Brain microvascular endothelial cell (primary cell): Measurements from ENCODE around the gene NDUFA13.
A peak's percentile ranks its signal among the peaks of the same experiment; 100 is the strongest.

Source experiments
- DNase-seq: peaks from one replicate; pipeline ENCODE4 v3.0.0-alpha.2; 2020
- H3K27ac ChIP-seq: fragments of 250-450 bp; sonication (Bioruptor Pico); 2 replicates; pipeline ENCODE4 v1.5.1; 2020; ENCODE audit warnings: mild to moderate bottlenecking, moderate library complexity
- H3K27me3 ChIP-seq: fragments of 250-450 bp; sonication (Bioruptor Pico); replicated peaks from 2 replicates; pipeline ENCODE4 v1.5.1; 2020; ENCODE audit warnings: mild to moderate bottlenecking
- H3K36me3 ChIP-seq: fragments of 250-450 bp; sonication (Bioruptor Pico); replicated peaks from 2 replicates; pipeline ENCODE4 v1.5.1; 2020; ENCODE audit warnings: mild to moderate bottlenecking
- H3K4me3 ChIP-seq: 2 replicates; pipeline ENCODE4 v1.5.1; 2011; ENCODE audit warnings: low read depth, mild to moderate bottlenecking, control low read depth, low read length, moderate library complexity
- CTCF ChIP-seq: IDR thresholded peaks from 2 replicates; pipeline ENCODE4 v1.5.1; 2011; ENCODE audit warnings: low read depth, mild to moderate bottlenecking, moderate library complexity, low read length, control low read depth, inconsistent platforms; ENCODE audit errors: missing control alignments
- in situ Hi-C: cut with HindIII; loops from 2 replicates; pipeline ENCODE4 v1.10.0; 2017; ENCODE audit warnings: low sequenced_read_pairs, low pct_ligation_motif_present

The NDUFA13 gene

GRCh38 chr19:19539698-19540063 is 23.7 kb downstream of the NDUFA13 start:
- no peak for DNase-seq
- Histone ChIP-seq H3K27ac (no peak overlapping the region), H3K27me3 (peaks cover 15% of the 10 kb centered on the region), H3K4me3 (no peak overlapping the region), H3K36me3 (no peaks in the 10 kb centered on the region)
- in situ Hi-C loops = no loop called here
- TF ChIP-seq CTCF = no peak

- no peak for TF ChIP-seq CTCF
- Histone ChIP-seq H3K4me3 (no peak overlapping the region), H3K27ac (no peak overlapping the region), H3K27me3 (peaks cover 15% of the 10 kb centered on the region), H3K36me3 (no peaks in the 10 kb centered on the region)
- in situ Hi-C loops = no loop called here
- DNase-seq = peak; percentile 56
Measured at GRCh38 chr19:19540064-19540714, 24.2 kb downstream of the NDUFA13 start.

- in situ Hi-C loops = no loop called here
Measured at GRCh38 chr19:19540715-19541515, 24.9 kb downstream of the NDUFA13 start.

GRCh38 chr19:19541616-19542015 is 25.6 kb downstream of the NDUFA13 start:
- Histone ChIP-seq H3K36me3 (no peaks in the 10 kb centered on the region), H3K27ac (no peak overlapping the region), H3K4me3 (no peak overlapping the region), H3K27me3 (peaks cover 15% of the 10 kb centered on the region)
- in situ Hi-C loops = no loop called here
- DNase-seq = no peak
- TF ChIP-seq CTCF = no peak

More at GRCh38 chr19:19540715-19541515, 24.9 kb downstream of the NDUFA13 start:
- no peak for DNase-seq
- Histone ChIP-seq H3K4me3 (peak overlapping the region; percentile 3), H3K36me3 (no peaks in the 10 kb centered on the region), H3K27ac (no peak overlapping the region), H3K27me3 (peaks cover 15% of the 10 kb centered on the region)
- no peak for TF ChIP-seq CTCF

GRCh38 chr19:19542507-19542906 is 26.5 kb downstream of the NDUFA13 start:
- in situ Hi-C loops = no loop called here
- no peak for TF ChIP-seq CTCF

More at GRCh38 chr19:19542507-19542906, 26.5 kb downstream of the NDUFA13 start:
- Histone ChIP-seq H3K27me3 (peaks cover 15% of the 10 kb centered on the region), H3K36me3 (no peaks in the 10 kb centered on the region), H3K27ac (no peak overlapping the region), H3K4me3 (no peak overlapping the region)
- DNase-seq = no peak
